Epithelial cell of prostate (primary cell): ENCODE measurements around the gene RETREG3.
"Not testable (repeated sequence)": the region's sequence is repeated elsewhere in the genome, so short reads cannot be mapped to it uniquely, and the experiment has no call there.

Experiments
- DNase-seq: peaks from one replicate; pipeline ENCODE4 v3.0.0-alpha.2; 2011; ENCODE audit warnings: low read depth, low spot score
- H3K27ac ChIP-seq: fragments of 450-650 bp; 2 replicates; pipeline ENCODE4 v1.5.1; 2017; ENCODE audit warnings: mild to moderate bottlenecking

Gene RETREG3, protein sequence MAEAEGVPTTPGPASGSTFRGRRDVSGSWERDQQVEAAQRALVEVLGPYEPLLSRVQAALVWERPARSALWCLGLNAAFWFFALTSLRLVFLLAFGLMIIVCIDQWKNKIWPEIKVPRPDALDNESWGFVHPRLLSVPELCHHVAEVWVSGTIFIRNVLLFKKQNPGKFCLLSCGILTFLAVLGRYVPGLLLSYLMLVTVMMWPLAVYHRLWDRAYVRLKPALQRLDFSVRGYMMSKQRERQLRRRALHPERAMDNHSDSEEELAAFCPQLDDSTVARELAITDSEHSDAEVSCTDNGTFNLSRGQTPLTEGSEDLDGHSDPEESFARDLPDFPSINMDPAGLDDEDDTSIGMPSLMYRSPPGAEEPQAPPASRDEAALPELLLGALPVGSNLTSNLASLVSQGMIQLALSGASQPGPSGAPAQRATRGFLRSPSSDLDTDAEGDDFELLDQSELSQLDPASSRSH

DNA sequence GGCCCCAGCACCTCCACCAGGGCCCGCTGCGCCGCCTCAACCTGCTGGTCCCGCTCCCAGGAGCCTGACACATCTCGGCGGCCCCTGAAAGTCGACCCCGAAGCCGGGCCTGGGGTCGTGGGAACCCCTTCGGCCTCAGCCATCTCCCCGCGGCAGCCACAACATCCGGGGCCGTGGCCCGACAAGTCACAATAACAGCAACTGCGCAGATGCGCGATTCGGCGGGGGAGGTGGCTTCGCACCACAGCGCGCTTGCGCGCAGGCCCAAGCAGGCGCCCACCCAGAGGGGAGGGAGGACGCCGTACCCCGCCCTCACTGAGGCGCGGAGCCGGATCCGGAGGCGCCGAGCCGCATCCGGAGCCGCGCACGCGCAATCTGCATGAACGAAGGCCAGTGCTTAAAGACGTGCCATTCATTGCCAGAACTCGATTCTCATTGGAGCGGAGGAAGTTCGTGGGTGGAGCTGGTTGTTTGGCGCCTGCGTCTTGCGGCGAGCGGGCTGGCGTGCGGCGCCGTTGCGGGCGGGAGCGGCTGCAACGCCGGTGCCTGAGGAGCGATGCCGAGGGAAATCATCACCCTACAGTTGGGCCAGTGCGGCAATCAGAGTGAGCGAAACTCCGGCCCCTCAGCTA lies at the start of gene RETREG3, which contains the start of gene TUBG1:
TSS of gene RETREG3 (minus strand) at position 193 of the 632 bp plus-strand sequence. CDS start at position 143, 50 bp downstream.
TSS of gene TUBG1 (plus strand) at position 502 of the 632 bp plus-strand sequence. CDS start at position 557, 55 bp downstream.
- peak within 1 kb of the TSS; percentile 68 for H3K27ac ChIP-seq
- peak; percentile 96 for DNase-seq

DNA sequence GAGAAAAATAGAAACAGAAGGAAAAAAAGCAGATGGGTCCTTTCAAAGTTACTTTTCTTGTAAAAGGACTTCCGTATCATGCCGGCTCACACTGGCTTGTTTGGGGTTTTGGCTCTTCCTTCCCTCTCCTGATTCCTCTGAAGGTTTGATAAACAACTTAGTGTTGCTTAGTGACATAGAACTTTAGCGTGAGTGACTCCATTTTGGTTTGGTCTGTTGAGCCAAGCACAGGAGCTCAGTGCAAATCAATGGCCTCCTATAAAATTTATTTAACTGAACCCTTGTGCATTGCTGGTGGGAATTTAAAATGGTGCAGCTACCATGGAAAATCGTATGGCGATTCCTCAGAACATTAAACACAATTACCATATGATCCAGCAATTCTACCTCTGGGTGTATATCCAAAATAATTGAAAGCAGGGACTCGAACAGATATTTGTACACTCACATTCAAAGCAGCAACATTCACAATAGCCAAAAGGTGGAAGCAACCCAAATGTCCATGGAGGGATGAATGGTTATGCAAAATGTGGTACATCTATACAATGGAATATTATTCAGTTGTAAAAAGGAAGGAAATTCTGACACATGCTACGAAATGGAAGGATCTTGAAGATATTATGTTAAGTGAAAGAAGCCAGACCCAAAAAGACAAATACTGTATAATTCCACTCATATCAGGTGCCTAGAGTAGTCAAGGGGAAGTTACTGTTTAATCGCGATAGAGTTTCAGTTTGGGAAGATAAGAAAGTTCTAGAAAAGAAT lies 48.8 kb upstream of the RETREG3 start:
- H3K27ac ChIP-seq: no peak overlapping the region

DNA sequence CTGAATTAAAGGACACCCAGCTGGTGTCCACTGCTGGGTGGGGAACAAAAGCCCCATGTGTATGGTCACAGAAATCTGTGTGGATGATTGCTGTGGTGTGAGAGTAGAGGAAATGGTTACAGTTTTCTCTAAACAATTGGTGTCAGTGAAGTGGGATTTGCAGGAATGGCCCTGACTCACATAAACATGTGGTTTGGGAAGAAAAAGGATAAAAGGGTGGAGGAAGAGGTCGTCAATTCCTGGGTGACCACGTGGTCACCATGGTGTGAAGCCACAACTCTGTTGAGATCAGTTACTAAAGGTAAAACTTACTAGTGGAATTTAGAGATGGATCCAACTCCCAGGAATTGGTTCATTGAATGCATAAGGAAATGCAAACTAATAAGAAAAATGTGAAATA lies 46.4 kb upstream of the RETREG3 start:
- H3K27ac ChIP-seq: peak overlapping the region; percentile 53
- DNase-seq: no peak

More for the DNA sequence above, 48.8 kb upstream of the RETREG3 start:
- no peak for DNase-seq

DNA sequence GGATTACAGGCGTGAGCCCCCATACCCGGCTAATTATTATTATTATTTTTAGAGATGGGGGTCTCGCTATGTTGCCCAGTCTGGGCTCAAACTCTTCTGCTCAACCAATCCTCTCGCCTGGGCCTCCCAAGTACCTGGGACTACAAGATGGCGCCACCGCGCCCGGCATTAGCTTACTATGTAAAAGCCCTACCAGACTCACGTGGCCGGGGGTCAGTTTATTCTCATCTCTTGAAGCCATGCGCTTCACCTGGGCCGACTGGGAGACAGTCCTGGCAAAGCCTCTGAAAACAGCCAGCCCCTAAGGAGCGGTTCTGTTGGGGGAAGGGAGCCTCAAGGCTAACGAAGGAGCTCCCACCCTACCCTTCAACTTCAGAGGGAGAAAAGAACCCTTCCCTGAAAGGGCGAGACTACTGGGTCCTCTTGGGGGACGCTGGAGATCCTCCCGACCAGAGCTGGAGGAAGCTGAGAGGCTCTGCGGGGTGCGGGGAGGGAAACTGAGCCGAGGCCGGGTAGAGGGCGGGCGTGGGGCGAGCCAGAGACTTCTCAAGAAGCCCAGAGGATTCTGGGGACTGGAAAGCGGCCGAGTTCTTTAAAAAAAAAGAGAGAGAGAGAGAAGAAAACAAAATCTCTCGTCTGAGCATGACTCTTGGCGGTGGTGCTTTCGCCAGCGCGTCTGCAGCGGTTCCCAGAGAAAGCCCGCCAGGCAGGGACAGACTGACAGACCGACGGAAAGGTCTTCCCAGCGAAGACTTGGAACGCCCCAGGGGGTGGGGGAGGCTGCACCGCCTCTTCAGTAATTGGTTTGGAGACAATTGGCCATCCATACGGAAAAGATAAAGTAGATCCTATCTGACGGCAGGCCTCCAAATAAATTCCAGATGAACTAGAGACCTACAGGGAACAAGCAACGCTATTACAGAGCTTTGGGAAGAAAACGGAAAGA lies 44.3 kb upstream of the RETREG3 start:
- H3K27ac ChIP-seq: no peak overlapping the region
- no peak for DNase-seq

DNA sequence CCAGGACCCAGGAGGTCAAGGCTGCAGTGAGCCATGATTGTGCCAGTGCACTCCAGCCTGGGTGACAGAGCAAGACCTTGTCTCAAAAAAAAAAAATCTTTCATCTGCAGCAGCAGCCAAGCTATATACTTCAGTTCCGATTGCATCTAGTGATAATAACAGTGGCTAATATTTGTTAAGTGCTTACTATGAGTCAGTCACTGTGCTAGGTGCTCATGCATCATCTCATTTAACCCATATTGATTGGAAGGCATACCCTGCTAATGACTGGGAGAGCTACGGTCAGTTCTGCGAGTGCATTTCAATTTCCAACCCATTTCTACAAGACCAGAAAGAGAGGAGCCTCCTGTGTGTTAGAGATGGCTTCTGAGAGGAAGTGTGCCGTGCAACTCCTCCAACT lies 42.2 kb upstream of the RETREG3 start:
- no peak for DNase-seq
- no peak overlapping the region for H3K27ac ChIP-seq

DNA sequence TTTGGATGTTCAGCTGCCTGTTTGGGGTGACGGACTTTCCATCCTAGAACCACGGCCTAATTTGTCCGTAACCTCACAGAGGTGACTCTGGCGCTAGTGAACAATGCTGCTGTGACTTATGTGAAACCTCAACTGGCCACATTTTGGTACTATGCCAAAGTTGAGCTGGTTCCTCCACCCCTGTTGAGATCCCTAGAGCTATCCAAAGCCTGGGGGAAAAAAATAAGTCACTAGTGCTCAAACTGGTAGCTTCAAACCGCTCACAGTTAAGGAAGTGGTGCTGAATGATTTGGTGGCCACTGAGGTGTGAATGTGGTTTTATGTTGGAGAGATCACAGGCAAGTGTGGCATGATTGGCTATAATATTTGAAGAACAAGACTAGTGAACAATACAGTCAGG lies 38.6 kb upstream of the RETREG3 start:
- no peak for DNase-seq
- no peak overlapping the region for H3K27ac ChIP-seq

DNA sequence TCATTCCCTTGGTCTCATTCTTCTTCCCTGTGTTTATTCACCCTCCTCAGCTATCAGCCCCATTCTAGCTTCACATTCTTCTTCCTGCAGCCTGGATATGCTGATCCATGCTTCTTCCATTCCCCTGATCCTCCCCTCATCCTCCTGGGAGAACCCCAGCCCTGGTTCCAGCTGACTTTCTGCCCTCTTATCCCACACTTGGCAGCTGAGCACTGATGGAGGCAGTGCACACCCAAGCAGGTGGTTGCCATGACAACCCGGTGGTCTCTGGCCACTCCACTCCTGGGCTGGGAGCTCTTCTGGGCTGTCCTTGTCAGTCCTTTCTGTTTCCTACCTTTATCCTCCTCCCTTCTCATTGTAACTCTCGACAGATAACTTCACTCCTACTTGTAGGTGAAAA lies 33.2 kb upstream of the RETREG3 start:
- DNase-seq: no peak

DNA sequence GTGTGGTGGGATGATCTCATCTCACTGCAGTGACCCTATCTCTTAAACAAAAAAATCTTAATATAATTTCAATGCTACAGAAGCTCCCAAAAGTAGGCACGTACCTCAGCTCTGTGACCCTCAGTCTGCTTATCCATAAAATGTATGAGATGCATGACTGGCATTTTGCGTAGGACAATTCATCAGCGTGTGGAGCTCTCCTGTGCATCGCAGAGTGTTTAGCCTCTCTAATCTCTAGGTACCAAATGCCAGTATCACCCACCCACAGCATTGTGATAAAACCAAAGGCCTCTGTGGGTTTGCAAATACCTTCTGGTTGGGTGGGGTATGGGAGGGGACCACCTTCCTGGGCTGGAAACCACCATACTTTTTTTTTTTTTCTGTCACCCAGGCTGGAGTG lies 30.9 kb upstream of the RETREG3 start:
- no peak for DNase-seq

More for the DNA sequence above, 33.2 kb upstream of the RETREG3 start:
- H3K27ac ChIP-seq: no peak overlapping the region

DNA sequence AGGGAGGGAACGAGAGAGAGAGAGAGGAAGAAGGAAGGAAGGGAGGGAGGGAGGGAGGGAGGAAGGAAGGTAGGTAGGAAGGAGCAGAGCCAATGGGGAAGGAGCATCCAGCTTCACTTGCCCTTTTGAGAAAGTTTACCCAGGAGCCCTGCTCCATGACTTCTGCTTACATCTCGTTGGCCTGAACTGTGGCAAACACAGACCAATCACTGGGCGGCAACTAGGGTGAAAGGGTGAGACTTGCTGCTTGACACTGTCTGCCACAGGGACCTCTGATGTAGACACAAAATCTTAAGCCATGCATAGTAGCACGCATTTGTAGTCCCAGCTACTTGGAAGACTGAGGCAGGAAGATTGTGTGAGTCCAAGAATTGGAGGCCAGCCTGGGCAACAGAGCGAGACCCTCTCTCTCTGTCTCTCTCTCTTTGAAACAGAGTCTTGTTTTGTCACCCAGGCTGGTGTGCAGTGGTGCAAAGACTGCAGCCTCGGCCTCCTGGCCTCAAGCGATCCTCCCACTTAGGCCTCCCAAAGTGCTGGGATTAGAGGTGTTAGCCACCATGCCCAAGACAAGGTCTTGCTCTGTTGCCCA lies 30.4 kb upstream of the RETREG3 start:
- H3K27ac ChIP-seq: no peak overlapping the region
- DNase-seq: no peak

More for the DNA sequence above, 30.9 kb upstream of the RETREG3 start:
- H3K27ac ChIP-seq: no peak overlapping the region

DNA sequence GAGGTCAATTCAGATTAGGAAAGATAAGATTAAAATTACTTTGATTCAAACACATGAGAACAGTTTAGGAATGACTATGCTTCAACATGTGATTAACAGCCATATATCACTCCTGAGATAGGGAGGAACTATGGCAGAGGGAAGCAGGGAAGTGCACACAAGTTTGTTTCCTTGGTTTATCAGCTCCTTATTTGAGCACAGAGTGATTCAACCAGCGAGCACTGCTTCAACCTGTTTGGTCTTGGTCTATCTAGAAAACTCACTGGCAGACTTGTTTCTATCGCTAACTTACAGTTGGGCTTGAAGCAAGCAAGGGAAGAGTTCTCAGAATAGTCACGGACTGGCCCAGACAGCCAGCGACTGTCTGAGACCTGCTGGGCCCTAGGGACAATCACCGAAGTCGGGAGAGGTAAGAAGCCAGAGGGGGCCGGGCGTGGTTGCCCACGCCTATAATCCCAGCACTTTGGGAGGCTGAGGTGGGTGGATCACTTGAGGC lies 23.8 kb upstream of the RETREG3 start:
- DNase-seq: peak; percentile 31

DNA sequence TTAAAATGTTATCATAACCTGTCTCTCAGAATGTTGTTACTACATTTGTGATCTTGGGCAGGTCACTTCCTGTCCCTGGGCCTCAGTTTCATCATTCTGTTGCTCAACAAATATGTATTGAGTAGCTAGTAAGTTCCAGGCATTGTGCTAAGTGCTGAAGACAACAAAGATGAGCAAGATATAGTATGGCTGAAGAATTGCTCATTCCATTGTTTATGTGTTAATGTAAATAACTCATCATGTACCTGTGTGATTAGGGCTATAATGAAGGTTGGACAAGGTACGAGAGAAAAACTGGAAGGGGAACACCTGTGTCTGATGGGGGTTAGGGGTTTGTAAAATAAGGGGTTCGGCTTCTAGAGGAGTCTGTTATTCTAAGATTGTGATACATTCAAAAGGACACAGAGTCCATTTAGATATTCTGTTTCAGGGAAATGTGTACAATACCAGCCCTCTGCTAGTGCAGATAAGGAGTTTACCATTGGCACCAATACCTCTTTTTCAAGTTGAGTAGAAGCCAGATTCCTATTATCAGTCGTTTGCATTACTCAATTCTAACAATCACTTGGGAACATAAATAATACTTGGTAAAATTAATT lies 20.3 kb upstream of the RETREG3 start:
- H3K27ac ChIP-seq: peak overlapping the region; percentile 73
- peak; percentile 64 for DNase-seq

More for the DNA sequence above, 23.8 kb upstream of the RETREG3 start:
- H3K27ac ChIP-seq: peak overlapping the region; percentile 38

DNA sequence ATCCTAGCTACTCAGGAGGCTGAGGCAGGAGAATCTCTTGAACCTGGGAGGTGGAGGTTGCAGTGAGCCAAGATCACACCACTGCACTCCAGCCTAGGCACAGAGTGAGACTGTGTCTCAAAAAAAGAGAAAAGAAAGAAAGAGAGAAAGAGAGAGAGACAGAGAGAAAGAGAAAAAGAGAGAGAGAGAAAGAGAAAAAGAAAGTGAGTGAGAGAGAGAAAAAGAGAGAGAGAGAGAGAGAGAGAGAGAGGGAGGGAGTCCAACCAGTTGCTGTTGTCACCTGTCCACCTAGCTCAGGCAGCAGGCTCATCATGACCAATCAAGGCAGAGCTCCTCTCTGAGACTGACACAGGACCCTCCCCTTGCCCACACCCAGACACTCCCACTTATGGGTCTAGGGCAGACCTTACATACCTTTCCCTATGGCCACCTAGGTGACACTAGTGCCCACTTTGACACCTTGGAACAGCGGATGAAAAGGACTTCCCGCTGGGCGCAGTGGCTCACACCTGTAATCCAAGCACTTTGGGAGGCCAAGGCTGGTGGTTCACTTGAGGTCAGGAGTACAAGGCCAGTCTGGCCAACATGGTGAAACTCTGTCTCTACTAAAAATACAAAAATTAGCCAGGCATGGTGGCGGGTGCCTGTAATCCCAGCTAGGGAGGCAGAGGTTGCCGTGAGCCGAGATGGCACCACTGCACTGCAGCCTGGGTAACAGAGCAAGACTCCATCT lies 18.0 kb upstream of the RETREG3 start:
- DNase-seq, H3K27ac ChIP-seq: not testable (repeated sequence)

DNA sequence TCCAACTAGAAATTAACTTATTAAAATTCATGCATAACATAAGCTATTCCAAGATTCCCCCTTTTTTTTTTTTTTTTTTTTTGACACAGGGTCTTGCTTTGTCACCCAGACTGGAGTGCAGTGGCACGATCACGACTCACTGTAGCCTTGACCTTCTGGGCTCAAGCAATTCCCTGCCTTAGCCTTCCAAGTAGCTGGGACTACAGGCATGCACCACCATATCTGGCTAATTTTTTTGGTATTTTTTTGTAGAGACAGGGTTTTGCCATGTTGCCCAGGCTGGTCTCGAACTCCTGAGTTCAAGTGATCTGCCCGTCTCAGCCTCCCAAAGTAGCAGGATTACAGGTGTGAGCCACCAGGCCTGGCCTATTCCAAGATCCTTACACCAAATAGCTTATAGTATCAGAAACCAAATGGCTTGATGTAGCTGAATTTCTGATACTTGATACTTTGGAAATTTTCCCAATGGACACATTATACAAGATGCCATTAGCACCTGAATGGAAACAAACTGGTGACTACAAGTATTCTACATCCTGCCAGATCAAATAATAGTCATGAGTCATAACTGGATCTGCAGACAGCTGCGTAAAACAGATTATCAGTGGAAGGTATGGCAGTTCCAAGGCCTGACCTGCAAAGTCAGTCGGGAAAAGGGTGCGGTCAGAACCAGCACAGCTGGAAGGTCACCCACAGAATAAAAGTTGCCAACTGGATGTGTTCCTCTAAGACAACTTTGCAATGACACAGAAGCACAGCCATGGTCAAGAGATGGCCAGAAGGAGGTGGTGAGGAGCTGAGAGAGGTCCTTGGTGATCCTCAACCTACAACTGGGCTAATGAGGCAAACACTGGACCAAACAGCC lies 14.8 kb upstream of the RETREG3 start:
- peak; percentile 73 for DNase-seq
- H3K27ac ChIP-seq: peak overlapping the region; percentile 35

DNA sequence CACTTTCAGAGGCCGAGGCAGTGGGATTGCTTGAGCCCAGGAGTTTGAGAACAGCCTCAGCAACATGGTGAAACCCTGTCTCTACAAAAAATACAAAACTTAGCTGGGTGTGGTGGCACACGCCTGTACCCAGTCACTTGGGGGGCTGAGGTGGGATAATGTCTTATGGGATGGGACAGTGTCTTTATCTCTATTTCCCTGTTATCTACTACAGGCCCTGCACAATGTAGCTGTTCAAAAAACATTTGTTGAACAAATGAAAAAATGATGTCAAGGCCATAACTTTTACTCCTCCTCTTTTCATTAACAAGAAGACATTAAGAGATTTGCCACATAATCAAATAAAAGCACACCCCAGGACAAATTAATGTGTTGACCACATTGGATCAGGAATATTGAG lies 14.1 kb upstream of the RETREG3 start:
- no peak overlapping the region for H3K27ac ChIP-seq
- no peak for DNase-seq

DNA sequence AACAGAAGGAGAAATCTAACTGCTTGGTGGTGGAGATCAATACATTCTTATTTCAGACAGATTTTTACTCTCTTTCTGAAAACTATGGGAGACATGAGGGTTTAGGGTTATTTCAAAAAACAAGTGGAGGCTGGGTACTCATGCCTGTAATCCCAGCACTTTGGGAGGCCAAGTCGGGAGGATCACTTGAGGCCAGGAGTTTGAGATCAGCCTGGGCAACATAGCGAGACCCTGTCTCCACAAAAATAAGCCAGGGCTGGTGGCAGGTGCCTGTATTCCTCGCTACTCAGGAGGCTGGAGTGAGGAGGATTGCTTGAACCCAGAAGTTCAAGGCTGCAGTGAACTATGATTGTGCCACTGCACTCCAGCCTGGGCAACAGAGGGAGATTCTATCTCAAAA lies 12.8 kb upstream of the RETREG3 start:
- not testable (repeated sequence) for H3K27ac ChIP-seq, DNase-seq

DNA sequence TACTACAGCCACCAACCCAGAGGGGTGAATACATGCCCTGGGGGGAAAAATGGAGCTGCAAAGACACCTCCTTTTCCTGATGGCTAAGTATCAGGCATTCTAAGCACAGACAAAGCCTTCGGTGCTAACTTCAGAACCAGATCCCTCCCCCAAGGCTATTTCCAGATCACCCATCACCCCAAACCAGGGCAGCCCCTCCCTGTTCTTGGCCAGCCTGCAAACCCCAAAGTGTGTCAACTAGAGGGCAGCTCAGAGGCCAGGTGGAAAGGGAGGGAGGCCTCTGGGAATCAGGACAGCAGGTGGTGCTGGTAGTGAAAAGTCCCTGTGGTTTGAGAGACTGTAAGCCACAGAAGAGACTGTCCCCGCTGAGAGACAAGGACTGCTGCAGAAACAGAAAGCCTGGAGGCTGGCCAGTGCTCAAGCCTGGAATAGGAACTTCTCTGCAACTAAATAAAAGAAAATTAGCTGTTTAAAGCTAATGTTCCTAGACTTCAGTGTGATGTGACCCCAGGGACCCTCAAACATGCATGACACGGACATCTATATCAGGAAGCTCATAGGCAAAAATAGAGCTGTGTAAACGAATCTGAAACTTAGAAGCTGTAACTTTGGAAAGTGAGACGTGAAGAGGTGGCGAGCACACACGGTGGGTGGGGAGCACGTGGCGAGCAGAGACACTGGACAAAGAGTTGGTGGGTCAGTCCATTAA lies 9.4 kb upstream of the RETREG3 start:
- no peak overlapping the region for H3K27ac ChIP-seq
- peak; percentile 16 for DNase-seq
